ENCODE results near the gene SLC2A8. TPM values are rescaled to one million over a fixed set of nuclear protein-coding genes. Genes with fewer than 3 reads are reported as not detected.

SLC2A8 gene
- total RNA-seq, 3 donors from 2014 or later (not counting 1 experiment from before 2014, with no cell fraction given), result 21.1 to 30.6 (median 30.0) TPM

GRCh38 chr9:127351182-127352166, 45.5 kb upstream of the SLC2A8 start:
- Mint-ChIP-seq H3K27ac (no peak overlapping the region), H3K4me3 (no peak overlapping the region), H3K36me3 (no peaks in the 10 kb centered on the region), H3K27me3 (ENCODE audit: low read depth in 2 of 2) (peaks cover 8 to 15% of the 10 kb centered on the region in 2 donors), H3K4me1 (no peaks in the 10 kb centered on the region), H3K9me3 (no peaks in the 10 kb centered on the region)
- H3K9me3 ChIP-seq (ENCODE audit: control insufficient read depth, insufficient read depth, low read length), result no peaks in the 10 kb centered on the region
- H3K4me1 ChIP-seq (ENCODE audit: control insufficient read depth, insufficient read depth, low read length), result no peaks in the 10 kb centered on the region
- no peaks in the 10 kb centered on the region for H3K36me3 ChIP-seq (ENCODE audit: control insufficient read depth, insufficient read depth, low read length)
- ATAC-seq (no peak), DNase-seq (no peak)
- H3K27ac ChIP-seq (ENCODE audit: low read length), result no peak overlapping the region
- intact Hi-C loops (cut with micrococcal nuclease), result no loop called here
- H3K27me3 ChIP-seq (ENCODE audit: control insufficient read depth, insufficient read depth, low read length), result no peaks in the 10 kb centered on the region
- no peak overlapping the region for H3K4me3 ChIP-seq (ENCODE audit: low read length)
- 98% methylated on average over 4 of the region's 4 CpGs for WGBS (ENCODE audit: insufficient coverage)
- no peak for TF ChIP-seq CTCF (IDR thresholded peaks at IDR 0.05)

- no peak for TF ChIP-seq CTCF (IDR thresholded peaks at IDR 0.05)
- DNase-seq (no peak), ATAC-seq (no peak)
- H3K36me3 ChIP-seq (ENCODE audit: control insufficient read depth, insufficient read depth, low read length), result no peaks in the 10 kb centered on the region
- H3K9me3 ChIP-seq (ENCODE audit: control insufficient read depth, insufficient read depth, low read length), result no peaks in the 10 kb centered on the region
- H3K27me3 ChIP-seq (ENCODE audit: control insufficient read depth, insufficient read depth, low read length), result no peaks in the 10 kb centered on the region
- 18% methylated on average over 4 of the region's 5 CpGs for WGBS (ENCODE audit: insufficient coverage)
- no peaks in the 10 kb centered on the region for H3K4me1 ChIP-seq (ENCODE audit: control insufficient read depth, insufficient read depth, low read length)
- H3K27ac ChIP-seq (ENCODE audit: low read length), result no peak overlapping the region
- no peak overlapping the region for H3K4me3 Mint-ChIP-seq
- no peaks in the 10 kb centered on the region for H3K9me3 Mint-ChIP-seq
- H3K4me3 ChIP-seq (ENCODE audit: low read length), result no peak overlapping the region
- H3K36me3 Mint-ChIP-seq, result no peaks in the 10 kb centered on the region
- intact Hi-C loops (cut with micrococcal nuclease), result no loop called here
- peaks cover 8 to 15% of the 10 kb centered on the region in 2 donors for H3K27me3 Mint-ChIP-seq (ENCODE audit: low read depth in 2 of 2)
- no peak overlapping the region for H3K27ac Mint-ChIP-seq
- H3K4me1 Mint-ChIP-seq, result no peaks in the 10 kb centered on the region
These were observed 43.1 kb upstream of the SLC2A8 start for GRCh38 chr9:127353882-127354281.

GRCh38 chr9:127356906-127357305, 40.1 kb upstream of the SLC2A8 start:
- no peak for ATAC-seq
- H3K36me3 Mint-ChIP-seq, result no peaks in the 10 kb centered on the region
- no peak for DNase-seq
- no peaks in the 10 kb centered on the region for H3K9me3 ChIP-seq (ENCODE audit: control insufficient read depth, insufficient read depth, low read length)
- peaks cover 9% of the 10 kb centered on the region for H3K4me1 ChIP-seq (ENCODE audit: control insufficient read depth, insufficient read depth, low read length)
- H3K4me3 ChIP-seq (ENCODE audit: low read length), result no peak overlapping the region
- peaks cover 8 to 10% of the 10 kb centered on the region in 2 donors for H3K27me3 Mint-ChIP-seq (ENCODE audit: low read depth in 2 of 2)
- H3K4me1 Mint-ChIP-seq, result peaks cover 8 to 9% of the 10 kb centered on the region in 2 donors
- no peaks in the 10 kb centered on the region for H3K9me3 Mint-ChIP-seq
- no peak overlapping the region for H3K27ac ChIP-seq (ENCODE audit: low read length)
- TF ChIP-seq CTCF (IDR thresholded peaks at IDR 0.05), result no peak
- H3K4me3 Mint-ChIP-seq, result no peak overlapping the region
- no peaks in the 10 kb centered on the region for H3K36me3 ChIP-seq (ENCODE audit: control insufficient read depth, insufficient read depth, low read length)
- no peak overlapping the region for H3K27ac Mint-ChIP-seq
- no peaks in the 10 kb centered on the region for H3K27me3 ChIP-seq (ENCODE audit: control insufficient read depth, insufficient read depth, low read length)
- intact Hi-C loops (cut with micrococcal nuclease), result no loop called here
- 91% methylated on average over 3 of the region's 4 CpGs for WGBS (ENCODE audit: insufficient coverage)
